IMR-90 (cell line): ENCODE results near the gene F13A1. TPM values are rescaled to one million over a fixed set of nuclear protein-coding genes. Genes with fewer than 3 reads are reported as not detected.

Experiments
- ATAC-seq: fragments of 200-7000 bp; cut with Tn5 transposase; 2 replicates; pipeline ENCODE4 v1.9.1; 2020; ENCODE audit warnings: low read depth, mild to moderate bottlenecking, moderate library complexity
- BruUV-seq: library from RNA; stranded (reverse); fragments of 400-500 nt; replicated peaks from 2 replicates; lab custom pipeline; 2021; lab: Mats Ljungman, UMichigan
- CTCF ChIA-PET: fragments of 300-600 bp; formaldehyde crosslinking; extraction: SDS; loops from one replicate; lab custom pipeline; 2021; ENCODE audit warnings: antibody characterized with exemption; lab: Yijun Ruan, JAX
- POLR2A ChIA-PET: fragments of 300-600 bp; sonication (Branson Sonifier 250); formaldehyde crosslinking; loops from one replicate; lab custom pipeline; 2022; ENCODE audit warnings: antibody characterized with exemption; ENCODE audit not compliant: unreplicated experiment; lab: Charles Lee
- DNase-seq: peaks from one replicate; pipeline ENCODE4 v3.0.0; 2013
- H2AFZ ChIP-seq: replicated peaks from 2 replicates; pipeline ENCODE3; 2013; ENCODE audit warnings: low read length, mild to moderate bottlenecking; ENCODE audit not compliant: poor library complexity
- H2AK5ac ChIP-seq: 2 replicates; pipeline ENCODE4 v1.6.1; 2013; ENCODE audit warnings: low read depth, low read length, inconsistent platforms
- H2AK9ac ChIP-seq: replicated peaks from 2 replicates; pipeline ENCODE3; 2013; ENCODE audit warnings: mild to moderate bottlenecking, low read depth, low read length, moderate library complexity; ENCODE audit not compliant: poor library complexity
- H2BK120ac ChIP-seq: 2 replicates; pipeline ENCODE4 v1.6.1; 2013; ENCODE audit warnings: low read depth, low read length, inconsistent platforms
- H2BK15ac ChIP-seq: 3 replicates; pipeline ENCODE4 v1.6.1; 2013; ENCODE audit warnings: low read depth, low read length, inconsistent platforms
- H2BK20ac ChIP-seq: 2 replicates; pipeline ENCODE4 v1.6.1; 2013; ENCODE audit warnings: low read depth, mild to moderate bottlenecking, inconsistent platforms, low read length, moderate library complexity
- H2BK5ac ChIP-seq: 2 replicates; pipeline ENCODE4 v1.6.1; 2013; ENCODE audit warnings: mild to moderate bottlenecking, low read depth, low read length, inconsistent platforms; ENCODE audit not compliant: poor library complexity, severe bottlenecking
- H3K14ac ChIP-seq: replicated peaks from 2 replicates; pipeline ENCODE4 v1.6.1; 2013; ENCODE audit warnings: low read depth, low read length, inconsistent platforms
- H3K18ac ChIP-seq: 2 replicates; pipeline ENCODE4 v1.6.1; 2013; ENCODE audit warnings: low read depth, low read length, control low read depth
- H3K23ac ChIP-seq: 2 replicates; pipeline ENCODE4 v1.6.1; 2013; ENCODE audit warnings: low read depth, low read length, inconsistent platforms
- H3K27ac ChIP-seq: 2 replicates; pipeline ENCODE4 v1.5.1; 2013; ENCODE audit warnings: mild to moderate bottlenecking, control low read depth, low read length; ENCODE audit not compliant: insufficient read depth
- H3K27me3 ChIP-seq: 2 replicates; pipeline ENCODE4 v1.6.1; 2013; ENCODE audit warnings: low read length; ENCODE audit not compliant: control insufficient read depth, insufficient read depth
- H3K36me3 ChIP-seq: 2 replicates; pipeline ENCODE4 v1.6.1; 2013; ENCODE audit warnings: low read length, mixed read lengths; ENCODE audit not compliant: control insufficient read depth, insufficient read depth
- H3K4ac ChIP-seq: 2 replicates; pipeline ENCODE4 v1.6.1; 2013; ENCODE audit warnings: low read depth, low read length, inconsistent platforms
- H3K4me1 ChIP-seq: 2 replicates; pipeline ENCODE4 v1.6.1; 2013; ENCODE audit warnings: low read length, mixed read lengths; ENCODE audit not compliant: control insufficient read depth, insufficient read depth
- H3K4me2 ChIP-seq: 2 replicates; pipeline ENCODE4 v1.6.1; 2013; ENCODE audit warnings: low read depth, mild to moderate bottlenecking, control low read depth, low read length, moderate library complexity
- H3K4me3 ChIP-seq: 2 replicates; pipeline ENCODE4 v1.5.1; 2013; ENCODE audit warnings: low read depth, mild to moderate bottlenecking, control low read depth, low read length, moderate library complexity; ENCODE audit not compliant: insufficient read depth
- H3K56ac ChIP-seq: 2 replicates; pipeline ENCODE4 v1.6.1; 2013; ENCODE audit warnings: low read length, inconsistent platforms; ENCODE audit not compliant: insufficient read depth; ENCODE audit errors: extremely low read depth
- H3K79me1 ChIP-seq, 2 experiments: 2 replicates each; pipeline ENCODE4 v1.6.1; 2013; ENCODE audit warnings: low read length in 2 of 2, inconsistent platforms in 1 of 2, low read depth in 1 of 2
- H3K9ac ChIP-seq: 2 replicates; pipeline ENCODE4 v1.6.1; 2013; ENCODE audit warnings: low read depth, low read length, control low read depth
- H3K9me1 ChIP-seq: 2 replicates; pipeline ENCODE4 v1.6.1; 2013; ENCODE audit warnings: low read length, inconsistent platforms; ENCODE audit not compliant: insufficient read depth
- H3K9me3 ChIP-seq: 2 replicates; pipeline ENCODE4 v1.6.1; 2013; ENCODE audit warnings: low read length; ENCODE audit not compliant: control insufficient read depth, insufficient read depth
- H4K20me1 ChIP-seq: 2 replicates; pipeline ENCODE4 v1.6.1; 2013; ENCODE audit warnings: low read length, inconsistent platforms; ENCODE audit not compliant: insufficient read depth
- H4K5ac ChIP-seq: 2 replicates; pipeline ENCODE4 v1.6.1; 2013; ENCODE audit warnings: mild to moderate bottlenecking, low read depth, low read length, control low read depth
- H4K8ac ChIP-seq, 2 experiments: 2 replicates each; pipeline ENCODE4 v1.6.1; 2013; ENCODE audit warnings: low read depth in 2 of 2, low read length in 2 of 2, control low read depth in 1 of 2, inconsistent platforms in 1 of 2
- H4K91ac ChIP-seq: 2 replicates; pipeline ENCODE4 v1.6.1; 2013; ENCODE audit warnings: low read depth, low read length, inconsistent platforms; ENCODE audit not compliant: insufficient read depth
- MAFK ChIP-seq: IDR thresholded peaks from 2 replicates; pipeline ENCODE4 v1.6.1; 2012; ENCODE audit warnings: low read depth, low read length, improper control_type of control experiment
- RAD21 ChIP-seq: IDR thresholded peaks from 2 replicates; pipeline ENCODE4 v1.6.1; 2012; ENCODE audit warnings: low read length, improper control_type of control experiment
- WGBS, 2 experiments: methylation state at CpG; one replicate each; pipeline versions ENCODE4 v1.1.5 to v1.1.7; 2013; ENCODE audit warnings: missing lambda C conversion rate in 2 of 2; ENCODE audit not compliant: insufficient read length in 1 of 2; ENCODE audit errors: extremely low coverage in 2 of 2; 5-methylcytosine and 5-hydroxymethylcytosine counted together
- dilution Hi-C: fragments of 300-500 bp; cut with HindIII; formaldehyde crosslinking; loops from one replicate; pipeline ENCODE4 v1.14.3; 2018; ENCODE audit warnings: low sequenced_read_pairs; ENCODE audit not compliant: unreplicated experiment
- in situ Hi-C: fragments of 300-500 bp; cut with MboI; formaldehyde crosslinking; loops from 3 replicates; pipeline ENCODE4 v1.14.3; 2019; ENCODE audit warnings: low sequenced_read_pairs, inconsistent platforms, mixed read lengths
- intact Hi-C: fragments of 100-400 bp; cut with micrococcal nuclease; formaldehyde crosslinking; loops from 2 replicates; pipeline ENCODE4 v1.10.0; 2022
- polyA plus RNA-seq, 3 experiments: library from polyadenylated mRNA; depleted of rRNA; stranded (reverse); fragments of >200 nt; gene quantifications; 2 replicates each; pipeline ENCODE4 v1.2.3, GENCODE V29; 2012; ENCODE audit warnings: low replicate concordance in 1 of 3
- total RNA-seq: library from RNA; depleted of rRNA; stranded (reverse); fragments of >200 nt; gene quantifications from 2 replicates; pipeline ENCODE4 v1.2.3, GENCODE V29; 2012

F13A1 gene
- total and polyA plus RNA-seq, 2 of the 4 experiments (the other 2 are of a cell fraction) = not detected

GRCh38 chr6:6154335-6154734 is 166.1 kb downstream of the F13A1 start:
- no peak overlapping the region for H4K8ac ChIP-seq
- no peak overlapping the region for H2AK5ac ChIP-seq
- no CpG with 5 or more reads among the region's 3 CpGs for WGBS, 2 experiments
- TF ChIP-seq RAD21 (no peak), MAFK (peak; percentile 56)
- dilution Hi-C loops = no loop called here
- no peak overlapping the region for H2BK15ac ChIP-seq
- H2AK9ac ChIP-seq = no peak overlapping the region
- no peak overlapping the region for H3K14ac ChIP-seq
- ChIA-PET POLR2A (no interaction called here), CTCF (no interaction called here)
- no peak overlapping the region for H3K4me2 ChIP-seq
- peaks cover 26% of the 10 kb centered on the region for H3K9me3 ChIP-seq
- in situ Hi-C loops = no loop called here
- H3K4me1 ChIP-seq = no peaks in the 10 kb centered on the region
- no peak overlapping the region for H2BK20ac ChIP-seq
- no peaks in the 10 kb centered on the region for H3K79me1 ChIP-seq
- no peak overlapping the region for H2BK5ac ChIP-seq
- ATAC-seq (no peak), DNase-seq (no peak)
- H3K9me1 ChIP-seq = no peaks in the 10 kb centered on the region
- H3K36me3 ChIP-seq = no peaks in the 10 kb centered on the region
- no peak overlapping the region for H3K4ac ChIP-seq
- H3K9ac ChIP-seq = no peak overlapping the region
- no TSS peak for BruUV-seq
- no peak overlapping the region for H3K56ac ChIP-seq
- H2AFZ ChIP-seq = no peak overlapping the region
- no peaks in the 10 kb centered on the region for H4K20me1 ChIP-seq
- no peak overlapping the region for H3K27ac ChIP-seq
- no peak overlapping the region for H4K91ac ChIP-seq
- H2BK120ac ChIP-seq = no peak overlapping the region
- no peaks in the 10 kb centered on the region for H3K27me3 ChIP-seq
- no peak overlapping the region for H3K23ac ChIP-seq
- no peak overlapping the region for H4K5ac ChIP-seq
- H3K18ac ChIP-seq = no peak overlapping the region
- intact Hi-C loops = no loop called here
- H3K4me3 ChIP-seq = no peak overlapping the region
